GM19397 (cell line): ENCODE measurements around the gene GMPR2.

ENCODE experiments used
- ATAC-seq: cut with Tn5 transposase; IDR thresholded peaks from one replicate; pipeline ENCODE4 v1.9.1; 2021; ENCODE audit warnings: mild to moderate bottlenecking, moderate library complexity; ENCODE audit not compliant: unreplicated experiment

GMPR2 gene

GRCh38 chr14:24249230-24250021 is 16.7 kb downstream of the GMPR2 start:
- ATAC-seq = no peak

GRCh38 chr14:24250354-24250753 is 17.6 kb downstream of the GMPR2 start:
- ATAC-seq = no peak

- ATAC-seq = no peak
Observed at GRCh38 chr14:24251880-24252288, 19.2 kb downstream of the GMPR2 start.

DNA sequence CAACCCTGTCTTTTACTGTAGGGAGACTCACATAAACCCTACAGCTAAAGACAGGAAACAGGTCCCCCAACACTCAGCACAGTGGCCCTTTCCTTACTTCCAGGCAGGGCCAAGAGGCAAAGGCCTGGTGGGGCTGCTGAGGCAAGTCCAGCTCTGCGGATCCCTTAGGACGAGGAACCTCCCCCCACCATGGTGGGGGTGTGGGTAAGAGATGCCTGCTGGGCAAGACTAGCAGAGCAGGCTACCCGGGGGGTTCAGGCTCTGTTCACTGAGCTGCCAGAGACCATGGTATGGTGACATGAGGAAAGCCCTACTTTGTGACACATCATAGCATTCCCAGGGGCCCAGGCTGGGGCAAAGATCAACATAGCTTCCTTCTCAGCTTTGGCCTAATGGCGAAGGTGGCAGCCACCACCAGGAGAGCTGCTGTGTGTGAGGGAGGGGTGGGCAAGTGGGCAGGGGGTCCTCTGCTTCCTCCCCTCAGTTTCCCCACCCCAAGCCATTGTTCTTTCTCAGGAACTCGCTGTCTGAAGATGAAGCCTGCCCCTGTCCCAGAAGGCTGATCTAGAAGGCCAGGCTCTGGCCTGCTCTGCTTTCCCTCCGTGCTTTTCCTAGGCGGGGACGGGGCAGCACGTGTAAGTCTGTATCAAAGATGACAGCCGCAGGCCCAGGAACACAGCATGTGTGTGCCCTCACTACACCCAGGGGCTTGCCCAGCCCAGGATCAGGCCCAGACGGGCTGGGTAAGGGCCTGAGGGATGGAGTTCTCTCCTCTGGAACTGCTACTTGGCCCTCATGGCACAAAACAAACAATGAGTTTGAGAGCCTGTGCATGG is 19.8 kb downstream of the GMPR2 start:
- no peak for ATAC-seq

DNA sequence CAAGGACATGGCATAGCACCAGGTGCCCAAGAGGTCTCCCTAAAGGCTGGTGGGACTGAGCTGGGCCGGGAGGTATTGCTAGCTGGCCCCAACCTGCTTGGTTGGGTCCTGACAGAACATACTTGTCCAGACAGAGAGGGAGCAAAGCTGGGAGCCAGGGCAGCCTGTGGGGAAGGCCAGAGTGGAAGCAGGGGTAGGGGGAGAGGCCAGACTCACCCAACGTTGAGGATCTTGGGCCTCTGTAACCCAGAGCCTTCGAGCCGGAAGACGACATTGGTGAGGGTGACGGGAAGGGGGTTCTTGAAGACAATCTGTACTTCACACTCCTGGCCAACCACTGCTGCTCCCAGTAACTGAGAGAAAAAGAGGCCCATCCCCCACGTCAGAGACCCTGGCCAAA is 21.2 kb downstream of the GMPR2 start:
- ATAC-seq = no peak

DNA sequence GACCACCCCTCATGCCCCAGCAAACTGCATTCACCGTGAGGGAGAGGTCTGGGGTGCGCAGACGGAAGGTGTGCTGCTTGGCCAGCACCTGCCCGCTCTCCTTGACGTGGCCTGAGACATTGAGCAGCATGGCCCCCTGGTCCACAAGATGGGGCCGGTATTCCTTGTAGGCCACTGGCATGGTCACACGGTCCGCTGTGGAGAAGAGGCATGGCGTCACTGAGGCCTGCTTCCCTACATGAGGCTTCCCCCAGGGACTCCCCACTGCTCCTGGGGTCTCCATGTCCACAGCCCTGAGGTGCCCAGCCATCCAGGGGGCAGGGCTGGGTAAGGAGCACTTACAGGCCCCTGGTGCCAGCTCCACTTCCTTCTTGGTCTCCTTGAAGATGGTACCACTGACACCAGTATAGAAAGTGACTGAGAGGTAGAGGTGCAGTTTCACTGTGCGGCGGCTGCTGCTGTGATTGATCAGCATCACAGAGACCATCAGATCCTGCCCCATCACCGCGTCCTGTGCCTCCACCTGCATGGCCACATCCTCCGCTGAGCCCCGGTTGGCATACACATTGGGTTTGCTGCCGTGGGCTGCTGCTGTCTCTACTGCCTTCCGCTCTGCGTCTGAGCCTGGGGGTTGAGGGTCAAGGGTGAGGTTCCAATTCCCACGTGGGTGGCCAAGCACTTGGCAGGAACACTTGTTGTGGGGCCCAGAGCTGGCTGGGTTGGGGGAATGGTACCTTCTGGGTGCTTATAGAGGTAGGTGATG is 22.1 kb downstream of the GMPR2 start:
- ATAC-seq = no peak

DNA sequence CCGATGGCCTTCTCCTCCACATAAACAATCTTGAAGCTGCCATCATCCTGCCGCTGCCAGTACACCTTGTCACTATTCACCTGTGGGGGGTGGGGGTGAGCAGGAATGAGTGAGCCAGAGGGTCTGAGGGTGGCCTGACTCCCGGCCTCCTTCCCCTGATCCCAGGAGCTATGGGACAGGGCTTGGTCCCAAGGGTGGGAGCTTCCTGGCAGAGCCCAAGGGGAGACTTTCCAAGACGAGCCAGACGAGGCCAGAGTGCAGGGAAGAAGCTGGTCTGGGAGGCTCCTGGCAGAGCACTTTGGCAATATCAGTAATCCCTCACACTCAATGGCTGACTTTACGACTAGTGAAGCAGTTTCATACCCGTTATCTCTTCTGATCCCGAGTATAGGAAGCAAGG is 22.7 kb downstream of the GMPR2 start:
- ATAC-seq = no peak

DNA sequence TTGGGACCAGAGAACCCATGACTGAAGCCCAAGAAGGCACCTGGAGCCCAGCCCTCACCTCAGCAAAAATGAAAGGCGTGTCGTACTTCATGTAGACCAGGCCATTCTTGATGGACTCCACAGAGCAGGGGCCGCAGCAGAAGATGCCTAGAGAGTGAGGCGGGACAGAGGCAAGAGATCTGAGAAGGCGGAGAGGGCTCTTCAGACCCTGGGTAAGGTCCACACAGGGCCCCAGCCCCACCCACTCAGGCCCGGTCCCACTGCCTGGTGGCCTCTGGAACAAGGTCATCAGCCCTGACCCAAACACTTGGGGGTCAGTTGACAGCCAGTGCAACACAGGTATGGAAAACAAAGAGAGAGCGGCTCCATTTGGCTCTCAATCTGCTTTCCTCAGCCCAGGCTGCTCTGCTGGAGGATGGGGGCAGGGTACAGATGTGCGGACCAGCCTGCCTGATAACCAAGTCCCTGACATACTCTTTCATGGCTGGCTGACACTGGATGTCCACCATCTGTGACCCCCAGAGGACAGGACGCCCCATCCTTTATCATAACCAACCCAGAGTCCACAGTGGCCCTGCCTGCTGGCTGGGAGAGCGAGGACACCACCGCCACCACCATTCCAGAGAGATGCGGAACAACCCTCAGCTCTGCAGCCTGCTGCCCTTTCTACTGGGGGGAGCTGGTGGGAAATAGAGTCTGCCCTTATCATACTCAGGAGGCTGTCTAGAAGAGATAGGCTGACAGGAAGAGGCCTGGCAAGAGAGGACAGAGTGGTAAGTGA is 23.4 kb downstream of the GMPR2 start:
- no peak for ATAC-seq

DNA sequence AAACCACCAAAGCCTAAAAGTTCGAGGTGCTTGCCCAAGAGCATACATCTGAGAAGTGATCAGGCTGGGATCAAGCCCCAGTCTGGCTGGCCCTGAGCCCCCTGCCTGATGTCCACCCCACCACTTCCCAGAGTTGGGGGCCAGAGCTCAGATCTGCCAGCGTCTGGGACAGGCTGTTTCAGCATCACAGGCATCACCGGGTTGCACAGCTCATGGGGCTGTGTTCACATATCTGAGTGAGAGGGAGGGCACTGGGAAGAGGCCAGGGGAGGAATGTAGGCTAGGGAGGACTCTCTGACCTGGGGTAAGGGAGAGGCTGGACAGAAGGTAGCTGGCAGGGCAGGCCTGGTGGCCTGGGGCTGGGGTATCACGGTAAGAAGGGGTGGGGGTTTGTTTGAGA is 24.2 kb downstream of the GMPR2 start:
- no peak for ATAC-seq

DNA sequence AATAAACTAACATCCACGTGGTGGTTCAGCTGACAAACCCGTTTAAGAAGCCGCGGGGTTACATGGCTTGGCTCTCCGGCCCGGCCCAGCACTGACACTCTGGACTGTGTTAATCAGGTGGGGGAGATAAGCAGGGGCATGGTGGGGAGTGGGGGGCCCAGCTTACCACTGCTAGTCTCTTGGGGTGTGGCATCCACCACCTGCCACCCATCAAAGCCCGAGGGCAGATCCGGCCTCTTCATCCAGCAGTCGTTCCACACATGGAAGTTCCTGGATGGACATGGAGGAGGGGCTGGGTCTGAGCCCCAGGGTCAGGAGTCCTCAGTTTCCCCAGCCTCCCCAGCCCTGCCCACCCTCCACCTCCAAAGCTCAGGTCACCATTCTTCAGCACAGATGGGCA is 25.4 kb downstream of the GMPR2 start:
- ATAC-seq = no peak

DNA sequence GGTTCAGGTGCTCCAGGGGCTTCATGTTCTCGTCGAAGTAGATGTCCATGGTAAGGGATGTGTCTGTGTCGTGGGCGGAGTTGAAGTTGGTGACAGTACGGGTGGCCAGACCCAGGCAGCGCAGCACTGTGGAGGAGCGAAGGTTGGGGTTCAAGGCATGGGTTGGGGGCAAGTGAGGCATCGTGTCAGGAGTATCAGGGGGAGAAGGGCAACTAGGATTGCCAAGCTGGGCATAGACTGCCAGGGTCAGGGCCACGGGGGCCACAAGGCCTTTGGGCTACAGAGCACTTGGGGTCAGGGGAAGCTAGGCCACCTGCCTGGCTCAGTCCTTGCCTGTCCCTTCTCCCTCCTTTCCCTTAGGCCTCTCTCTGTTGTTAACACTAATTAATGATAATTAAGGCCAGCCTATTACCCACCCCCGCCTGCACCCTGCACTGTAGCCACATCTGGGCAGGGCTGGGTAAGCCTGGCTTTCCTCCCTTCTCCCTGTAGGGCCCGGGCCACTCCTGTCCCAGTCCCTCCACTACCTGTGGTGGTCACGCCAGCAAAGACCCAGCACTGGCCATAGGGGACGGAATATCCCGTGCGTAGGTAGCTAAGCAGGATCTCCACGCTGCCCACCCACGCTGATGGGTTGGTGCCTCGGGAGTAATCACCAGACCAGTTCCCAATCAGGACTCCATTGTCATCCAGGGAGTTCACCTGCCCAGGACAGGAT is 26.0 kb downstream of the GMPR2 start:
- ATAC-seq = no peak

DNA sequence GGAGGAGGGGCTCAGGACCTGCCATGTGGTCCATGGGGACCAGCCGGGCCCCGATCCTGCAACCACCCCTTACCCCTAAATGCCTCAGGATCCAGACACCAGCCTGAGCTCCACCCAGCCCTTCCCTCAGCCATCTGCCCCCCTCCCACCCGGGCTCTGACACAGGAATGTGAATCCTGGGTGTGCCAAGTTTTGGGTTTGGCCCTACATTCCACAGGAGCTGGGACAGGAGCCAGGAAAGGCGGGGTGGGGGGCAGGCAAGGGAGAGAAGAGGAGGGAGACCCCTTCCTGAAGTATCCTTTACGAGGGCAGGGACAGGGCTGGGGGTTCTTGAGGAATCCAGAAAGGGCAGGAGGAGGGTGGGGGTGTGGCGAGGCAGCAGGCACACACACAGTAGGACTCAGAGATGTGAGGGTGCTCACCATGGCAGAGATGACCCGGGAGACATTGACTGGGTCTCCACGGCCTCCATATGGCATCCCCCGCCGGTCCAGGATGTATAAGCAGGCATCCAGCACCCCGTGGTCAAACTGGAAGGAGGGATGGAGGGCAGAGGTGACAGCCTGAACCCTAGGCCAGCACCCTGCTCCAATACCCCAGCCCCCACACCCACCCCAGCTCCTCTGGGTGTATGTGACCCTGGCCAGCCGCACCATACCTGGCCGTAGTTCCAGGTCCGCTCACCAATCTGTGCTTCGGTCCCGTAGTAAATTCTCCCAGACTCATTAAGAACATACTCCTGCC is 26.7 kb downstream of the GMPR2 start:
- no peak for ATAC-seq

- no peak for ATAC-seq
Observed at GRCh38 chr14:24260026-24260779, 27.5 kb downstream of the GMPR2 start.

- ATAC-seq = no peak
Observed at GRCh38 chr14:24260780-24261157, 28.0 kb downstream of the GMPR2 start.

- ATAC-seq = no peak
Observed at GRCh38 chr14:24261256-24261968, 28.7 kb downstream of the GMPR2 start.

GRCh38 chr14:24261969-24262327 is 29.2 kb downstream of the GMPR2 start:
- no peak for ATAC-seq

- no peak for ATAC-seq
Observed at GRCh38 chr14:24262821-24263733, 30.3 kb downstream of the GMPR2 start, which contains the start of gene TGM1. TGM1 (minus strand) TSS chr14:24263177; CDS start chr14:24262352, 825 bp downstream.
